ENCODE results near the gene FDXR.
"Not testable (repeated sequence)": the region's sequence is repeated elsewhere in the genome, so short reads cannot be mapped to it uniquely, and the experiment has no call there.

Gene FDXR

GRCh38 chr17:74873037-74873873, 461 bp upstream of the FDXR start:
- DNase-seq (ENCODE audit: low read depth, low spot score), result peak; percentile 98

GRCh38 chr17:74871356-74872076, 1.3 kb downstream of the FDXR start:
- DNase-seq (ENCODE audit: low read depth, low spot score), result no peak

GRCh38 chr17:74870512-74870911, 2.3 kb downstream of the FDXR start:
- no peak for DNase-seq (ENCODE audit: low read depth, low spot score)

GRCh38 chr17:74870028-74870427, 2.8 kb downstream of the FDXR start:
- DNase-seq (ENCODE audit: low read depth, low spot score), result not testable (repeated sequence)

- no peak for DNase-seq (ENCODE audit: low read depth, low spot score)
These were observed 3.9 kb downstream of the FDXR start for GRCh38 chr17:74868908-74869255.

- no peak for DNase-seq (ENCODE audit: low read depth, low spot score)
These were observed 4.4 kb downstream of the FDXR start for GRCh38 chr17:74868251-74868907.

GRCh38 chr17:74866198-74866835, 6.5 kb downstream of the FDXR start:
- DNase-seq (ENCODE audit: low read depth, low spot score), result no peak

GRCh38 chr17:74865504-74866197, 7.1 kb downstream of the FDXR start:
- DNase-seq (ENCODE audit: low read depth, low spot score), result no peak

GRCh38 chr17:74864866-74865395, 7.9 kb downstream of the FDXR start:
- peak; percentile 32 for DNase-seq (ENCODE audit: low read depth, low spot score)

- DNase-seq (ENCODE audit: low read depth, low spot score), result no peak
These were observed 8.4 kb downstream of the FDXR start for GRCh38 chr17:74864297-74864865.

GRCh38 chr17:74863420-74864296, 9.1 kb downstream of the FDXR start:
- DNase-seq (ENCODE audit: low read depth, low spot score), result no peak

- DNase-seq (ENCODE audit: low read depth, low spot score), result no peak
These were observed 9.9 kb downstream of the FDXR start for GRCh38 chr17:74862919-74863318.

GRCh38 chr17:74862108-74862901, 10.5 kb downstream of the FDXR start:
- peak; percentile 51 for DNase-seq (ENCODE audit: low read depth, low spot score)

GRCh38 chr17:74861662-74862107, 11.1 kb downstream of the FDXR start:
- DNase-seq (ENCODE audit: low read depth, low spot score), result no peak

- no peak for DNase-seq (ENCODE audit: low read depth, low spot score)
These were observed 11.7 kb downstream of the FDXR start for GRCh38 chr17:74860872-74861661.

GRCh38 chr17:74860229-74860871, 12.4 kb downstream of the FDXR start:
- no peak for DNase-seq (ENCODE audit: low read depth, low spot score)

GRCh38 chr17:74859459-74860228, 13.2 kb downstream of the FDXR start, which contains the start of gene GRIN2C:
Gene GRIN2C (minus strand): TSS chr17:74859885. CDS start chr17:74855092, 4,793 bp downstream.
- DNase-seq (ENCODE audit: low read depth, low spot score), result no peak

Measured in activated naive CD8-positive, alpha-beta T cell treated with anti-CD3 and anti-CD28 coated beads, Interleukin-2, amount 50 U/mL, for 16 hours (primary cell).